Rectal smooth muscle tissue (tissue), 1 donor: ENCODE measurements around the gene CACNG7.

Experiments
- H3K27ac ChIP-seq: one replicate; pipeline ENCODE4 v1.7.0; 2013; ENCODE audit warnings: low read depth, low read length, inconsistent platforms
- H3K27me3 ChIP-seq: one replicate; pipeline ENCODE4 v1.7.0; 2013; ENCODE audit warnings: low read length; ENCODE audit not compliant: control insufficient read depth, insufficient read depth
- H3K36me3 ChIP-seq: one replicate; pipeline ENCODE4 v1.7.0; 2013; ENCODE audit warnings: low read length; ENCODE audit not compliant: control insufficient read depth, insufficient read depth
- H3K4me1 ChIP-seq: one replicate; pipeline ENCODE4 v1.7.0; 2013; ENCODE audit warnings: low read length; ENCODE audit not compliant: control insufficient read depth, insufficient read depth
- H3K4me3 ChIP-seq: one replicate; pipeline ENCODE4 v1.7.0; 2013; ENCODE audit warnings: low read length
- H3K9ac ChIP-seq: one replicate; pipeline ENCODE4 v1.7.0; 2013; ENCODE audit warnings: low read length

Gene CACNG7

GRCh38 chr19:53871454-53871853, 37.6 kb upstream of the CACNG7 start:
- Histone ChIP-seq H3K4me3 (no peak overlapping the region), H3K36me3 (peaks cover 14% of the 10 kb centered on the region), H3K27me3 (no peaks in the 10 kb centered on the region), H3K4me1 (peaks cover 31% of the 10 kb centered on the region), H3K27ac (no peak overlapping the region), H3K9ac (no peak overlapping the region)

GRCh38 chr19:53872762-53873161, 36.3 kb upstream of the CACNG7 start:
- no peak overlapping the region for H3K4me3 ChIP-seq
- peaks cover 29% of the 10 kb centered on the region for H3K4me1 ChIP-seq
- peaks cover 14% of the 10 kb centered on the region for H3K36me3 ChIP-seq
- no peak overlapping the region for H3K9ac ChIP-seq
- H3K27ac ChIP-seq: no peak overlapping the region
- no peaks in the 10 kb centered on the region for H3K27me3 ChIP-seq

- Histone ChIP-seq H3K36me3 (peaks cover 14% of the 10 kb centered on the region), H3K27me3 (no peaks in the 10 kb centered on the region), H3K9ac (no peak overlapping the region), H3K4me3 (no peak overlapping the region), H3K4me1 (peaks cover 29% of the 10 kb centered on the region), H3K27ac (no peak overlapping the region)
These were observed 35.1 kb upstream of the CACNG7 start for GRCh38 chr19:53873773-53874605.

GRCh38 chr19:53874606-53874990, 34.5 kb upstream of the CACNG7 start:
- Histone ChIP-seq H3K27me3 (peaks cover 1% of the 10 kb centered on the region), H3K27ac (no peak overlapping the region), H3K4me1 (peaks cover 29% of the 10 kb centered on the region), H3K4me3 (no peak overlapping the region), H3K36me3 (peaks cover 14% of the 10 kb centered on the region), H3K9ac (no peak overlapping the region)

- H3K27ac ChIP-seq: no peak overlapping the region
- H3K9ac ChIP-seq: no peak overlapping the region
- peaks cover 5% of the 10 kb centered on the region for H3K27me3 ChIP-seq
- peaks cover 14% of the 10 kb centered on the region for H3K36me3 ChIP-seq
- H3K4me3 ChIP-seq: no peak overlapping the region
- H3K4me1 ChIP-seq: peaks cover 24% of the 10 kb centered on the region
These were observed 33.3 kb upstream of the CACNG7 start for GRCh38 chr19:53875602-53876325.

GRCh38 chr19:53876651-53877224, 32.3 kb upstream of the CACNG7 start:
- no peak overlapping the region for H3K27ac ChIP-seq
- H3K27me3 ChIP-seq: peaks cover 5% of the 10 kb centered on the region
- H3K4me3 ChIP-seq: no peak overlapping the region
- peaks cover 14% of the 10 kb centered on the region for H3K36me3 ChIP-seq
- H3K4me1 ChIP-seq: peaks cover 18% of the 10 kb centered on the region
- no peak overlapping the region for H3K9ac ChIP-seq

- Histone ChIP-seq H3K4me1 (peaks cover 18% of the 10 kb centered on the region), H3K36me3 (peaks cover 14% of the 10 kb centered on the region), H3K27me3 (peaks cover 8% of the 10 kb centered on the region), H3K9ac (no peak overlapping the region), H3K4me3 (no peak overlapping the region), H3K27ac (no peak overlapping the region)
These were observed 31.7 kb upstream of the CACNG7 start for GRCh38 chr19:53877361-53877766.

GRCh38 chr19:53878776-53879139, 30.3 kb upstream of the CACNG7 start:
- Histone ChIP-seq H3K36me3 (peaks cover 8% of the 10 kb centered on the region), H3K4me3 (peak overlapping the region; percentile 68), H3K9ac (no peak overlapping the region), H3K27ac (no peak overlapping the region), H3K27me3 (peaks cover 17% of the 10 kb centered on the region), H3K4me1 (peaks cover 13% of the 10 kb centered on the region)

- H3K27me3 ChIP-seq: peaks cover 24% of the 10 kb centered on the region
- H3K4me3 ChIP-seq: peak overlapping the region; percentile 68
- H3K36me3 ChIP-seq: peaks cover 1% of the 10 kb centered on the region
- no peak overlapping the region for H3K27ac ChIP-seq
- no peak overlapping the region for H3K9ac ChIP-seq
- peaks cover 6% of the 10 kb centered on the region for H3K4me1 ChIP-seq
These were observed 29.7 kb upstream of the CACNG7 start for GRCh38 chr19:53879140-53880081.

GRCh38 chr19:53880711-53881481, 28.2 kb upstream of the CACNG7 start:
- H3K4me3 ChIP-seq: no peak overlapping the region
- H3K4me1 ChIP-seq: peaks cover under 1% of the 10 kb centered on the region
- H3K27ac ChIP-seq: no peak overlapping the region
- no peaks in the 10 kb centered on the region for H3K36me3 ChIP-seq
- H3K27me3 ChIP-seq: peaks cover 28% of the 10 kb centered on the region
- no peak overlapping the region for H3K9ac ChIP-seq

GRCh38 chr19:53881482-53882390, 27.3 kb upstream of the CACNG7 start, which contains the start of gene PRKCG:
Gene PRKCG, plus strand, starts transcription at chr19:53882197. Its CDS starts 298 bp downstream, at chr19:53882495.
- H3K36me3 ChIP-seq: no peaks in the 10 kb centered on the region
- H3K9ac ChIP-seq: no peak within 1 kb of the TSS
- H3K27ac ChIP-seq: no peak within 1 kb of the TSS
- H3K4me1 ChIP-seq: no peaks in the 10 kb centered on the region
- no peak within 1 kb of the TSS for H3K4me3 ChIP-seq
- H3K27me3 ChIP-seq: peaks cover 28% of the 10 kb centered on the region
